Peyer's patch (tissue), 4 donors: ENCODE data around the gene SYK.

Experiments used
- POLR2A ChIP-seq, 2 donors: fragments of 450-650 bp; IDR thresholded peaks; one replicate each; pipeline ENCODE4 v1.5.1; 2017; ENCODE audit warnings: antibody characterized with exemption in 2 of 2, mild to moderate bottlenecking in 2 of 2, moderate library complexity in 2 of 2
- TF ChIP-seq, protein P1 (sequence below), 6 experiments: fragments of 450-650 bp in 4 of 6; fragments of 200-600 bp in 2 of 6; sonication (generic) in 1 of 6; IDR thresholded peaks; one replicate each; pipeline ENCODE4 v1.5.1; 2017 to 2019; ENCODE audit warnings: antibody characterized with exemption in 6 of 6, mild to moderate bottlenecking in 3 of 6, moderate library complexity in 1 of 6

DNA sequence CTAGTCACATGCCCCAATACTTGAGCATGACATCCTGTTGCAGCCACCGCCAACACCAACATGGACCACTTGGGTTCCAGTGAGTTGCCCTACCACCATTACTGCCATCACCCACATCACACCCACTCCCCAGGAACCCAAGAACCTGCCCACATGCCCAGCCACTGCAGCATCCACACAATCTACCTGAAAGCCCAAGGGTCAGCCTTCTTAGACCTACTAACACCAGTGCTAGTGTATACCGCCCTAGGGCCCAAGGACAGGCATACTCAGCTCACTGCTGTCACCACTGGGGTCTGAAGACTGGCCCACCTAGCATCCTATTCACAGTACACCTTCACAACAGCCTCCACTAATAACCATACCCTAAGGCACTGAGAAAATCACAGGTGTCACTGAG, 82.0 kb downstream of the SYK start:
- no peak for TF ChIP-seq POLR2A (IDR thresholded peaks at IDR 0.05)
- TF ChIP-seq, protein P1, sequence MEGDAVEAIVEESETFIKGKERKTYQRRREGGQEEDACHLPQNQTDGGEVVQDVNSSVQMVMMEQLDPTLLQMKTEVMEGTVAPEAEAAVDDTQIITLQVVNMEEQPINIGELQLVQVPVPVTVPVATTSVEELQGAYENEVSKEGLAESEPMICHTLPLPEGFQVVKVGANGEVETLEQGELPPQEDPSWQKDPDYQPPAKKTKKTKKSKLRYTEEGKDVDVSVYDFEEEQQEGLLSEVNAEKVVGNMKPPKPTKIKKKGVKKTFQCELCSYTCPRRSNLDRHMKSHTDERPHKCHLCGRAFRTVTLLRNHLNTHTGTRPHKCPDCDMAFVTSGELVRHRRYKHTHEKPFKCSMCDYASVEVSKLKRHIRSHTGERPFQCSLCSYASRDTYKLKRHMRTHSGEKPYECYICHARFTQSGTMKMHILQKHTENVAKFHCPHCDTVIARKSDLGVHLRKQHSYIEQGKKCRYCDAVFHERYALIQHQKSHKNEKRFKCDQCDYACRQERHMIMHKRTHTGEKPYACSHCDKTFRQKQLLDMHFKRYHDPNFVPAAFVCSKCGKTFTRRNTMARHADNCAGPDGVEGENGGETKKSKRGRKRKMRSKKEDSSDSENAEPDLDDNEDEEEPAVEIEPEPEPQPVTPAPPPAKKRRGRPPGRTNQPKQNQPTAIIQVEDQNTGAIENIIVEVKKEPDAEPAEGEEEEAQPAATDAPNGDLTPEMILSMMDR (IDR thresholded peaks at IDR 0.05) = no peak
